GM21423 (cell line): ENCODE data around the gene SMAGP.
"Not testable (repeated sequence)": the region's sequence is repeated elsewhere in the genome, so short reads cannot be mapped to it uniquely, and the experiment has no call there.

Experiments
- ATAC-seq: cut with Tn5 transposase; IDR thresholded peaks from one replicate; pipeline ENCODE4 v1.9.1; 2021; ENCODE audit warnings: mild to moderate bottlenecking, moderate library complexity; ENCODE audit not compliant: unreplicated experiment

Gene SMAGP

DNA sequence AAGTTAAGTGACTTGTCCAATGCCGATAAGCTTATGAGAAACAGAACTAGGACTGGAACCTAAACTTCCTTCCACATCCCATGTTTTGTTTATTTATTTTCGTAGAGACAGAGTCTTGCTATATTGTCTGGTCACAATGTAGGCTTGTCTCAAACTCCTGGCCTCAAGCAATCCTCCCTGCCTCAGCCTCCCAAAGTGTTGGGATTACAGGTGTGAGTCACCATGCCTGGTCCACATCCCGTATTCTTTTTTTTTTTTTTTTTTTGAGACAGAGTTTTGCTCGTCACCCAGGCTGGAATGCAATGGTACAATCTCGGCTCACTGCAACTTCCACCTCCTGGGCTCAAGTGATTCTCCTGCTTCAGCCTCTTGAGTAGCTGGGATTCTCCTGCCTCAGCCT is 43.1 kb downstream of the SMAGP start:
- ATAC-seq = not testable (repeated sequence)

DNA sequence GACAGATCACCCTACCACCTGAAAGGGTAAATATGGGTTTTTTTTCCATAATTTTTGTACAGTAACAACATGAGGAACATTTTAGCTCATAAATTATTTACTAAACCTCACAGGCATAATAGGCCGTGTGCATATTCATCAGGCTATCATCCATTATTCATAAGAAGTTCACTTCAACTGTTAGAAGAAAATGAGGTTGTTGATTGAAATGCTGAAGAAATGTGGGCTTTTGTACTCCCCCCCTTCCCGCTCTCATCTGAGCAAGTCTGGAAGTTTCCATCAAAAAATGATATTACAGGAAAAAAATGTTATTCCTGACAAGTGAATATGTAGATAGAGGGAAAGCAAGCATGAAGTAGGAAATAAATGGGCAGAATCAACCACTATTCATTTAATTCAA is 44.4 kb downstream of the SMAGP start:
- no peak for ATAC-seq

DNA sequence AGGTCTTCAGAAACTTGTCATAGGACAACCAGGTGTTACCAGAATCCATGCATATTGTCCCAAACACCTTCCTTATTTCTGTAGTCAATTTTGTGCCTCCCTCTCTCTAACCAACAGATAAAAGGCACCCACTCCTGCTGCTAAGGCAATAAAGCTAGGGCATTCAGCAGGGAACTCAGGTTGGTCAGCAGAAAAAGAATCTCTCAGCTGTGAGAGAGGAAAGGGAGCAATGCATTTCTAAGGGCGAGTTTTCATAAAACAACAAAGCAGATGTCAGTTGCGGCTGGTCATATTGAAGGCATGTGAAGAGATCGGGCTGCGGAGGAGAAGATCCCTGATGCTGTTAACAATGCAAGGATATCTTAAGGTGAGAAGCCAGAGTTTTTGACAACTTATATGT is 45.0 kb downstream of the SMAGP start:
- ATAC-seq = no peak

DNA sequence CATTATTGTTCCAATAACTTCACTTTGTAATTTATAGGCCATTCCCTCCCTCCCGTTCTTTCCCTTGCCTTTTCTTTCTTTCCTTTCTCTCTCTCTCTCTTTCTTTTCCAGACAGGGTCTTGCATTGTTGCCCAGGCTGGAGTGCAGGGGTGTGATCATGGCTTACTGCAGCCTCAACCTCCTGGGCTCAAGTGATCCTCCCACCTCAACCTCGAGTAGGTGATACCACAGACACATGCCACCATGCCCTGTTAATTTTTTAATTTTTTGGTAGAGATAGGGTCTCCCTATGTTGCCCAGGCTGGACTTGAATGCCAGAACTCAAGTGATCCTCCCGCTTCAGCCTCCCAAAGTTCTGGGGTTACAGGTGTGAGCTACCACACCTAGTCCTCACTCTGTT is 45.6 kb downstream of the SMAGP start:
- ATAC-seq = no peak

DNA sequence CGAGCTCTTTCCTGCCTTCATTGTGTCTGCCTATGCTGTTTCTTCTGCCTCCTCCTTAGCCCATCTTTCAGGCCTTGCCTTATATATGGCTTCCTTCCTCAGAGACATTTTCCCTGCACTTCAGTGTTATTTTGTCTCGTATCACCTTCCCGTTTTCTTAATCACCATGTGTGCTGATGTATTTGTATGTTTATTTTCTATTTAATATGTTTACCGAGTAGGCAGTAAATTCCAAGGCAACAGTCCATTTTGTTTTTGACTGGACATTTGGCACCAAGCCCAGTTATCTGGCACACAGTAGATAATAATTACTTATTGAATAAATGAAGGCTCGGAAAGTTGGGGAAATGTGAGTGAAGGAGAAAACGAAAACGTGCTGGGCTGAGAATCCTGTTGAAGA is 47.8 kb downstream of the SMAGP start:
- ATAC-seq = no peak

DNA sequence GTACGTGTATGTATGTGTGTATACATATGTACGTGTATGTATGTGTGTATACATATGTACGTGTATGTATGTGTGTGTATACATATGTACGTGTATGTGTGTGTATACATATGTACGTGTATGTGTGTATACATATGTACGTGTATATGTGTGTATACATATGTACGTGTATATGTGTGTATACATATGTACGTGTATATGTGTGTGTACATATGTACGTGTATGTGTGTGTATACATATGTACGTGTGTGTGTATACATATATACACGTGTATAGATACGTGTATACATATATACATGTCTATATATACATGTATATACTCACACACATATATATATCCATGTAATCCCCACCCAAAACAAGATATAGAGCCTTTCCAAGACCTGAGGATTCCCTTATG is 50.4 kb downstream of the SMAGP start:
- not testable (repeated sequence) for ATAC-seq

DNA sequence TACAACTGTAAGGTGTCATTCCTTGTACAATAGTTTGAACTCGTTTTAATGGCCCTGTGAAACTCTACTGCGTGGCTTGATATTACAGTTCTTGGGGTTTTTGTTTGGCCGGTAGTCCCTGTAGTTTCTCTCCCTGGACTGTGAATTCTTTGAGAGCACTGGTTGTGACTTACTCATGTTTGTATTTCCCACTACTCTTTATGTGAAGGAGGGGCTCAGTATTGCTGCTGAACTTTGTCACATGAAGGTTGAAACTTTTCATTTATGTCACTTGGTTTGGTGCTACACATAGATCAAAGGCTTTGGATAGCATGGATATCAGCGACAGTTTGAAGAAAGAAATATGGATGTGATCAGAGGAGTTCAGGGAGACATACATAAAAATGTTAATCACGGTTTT is 50.9 kb downstream of the SMAGP start:
- no peak for ATAC-seq

DNA sequence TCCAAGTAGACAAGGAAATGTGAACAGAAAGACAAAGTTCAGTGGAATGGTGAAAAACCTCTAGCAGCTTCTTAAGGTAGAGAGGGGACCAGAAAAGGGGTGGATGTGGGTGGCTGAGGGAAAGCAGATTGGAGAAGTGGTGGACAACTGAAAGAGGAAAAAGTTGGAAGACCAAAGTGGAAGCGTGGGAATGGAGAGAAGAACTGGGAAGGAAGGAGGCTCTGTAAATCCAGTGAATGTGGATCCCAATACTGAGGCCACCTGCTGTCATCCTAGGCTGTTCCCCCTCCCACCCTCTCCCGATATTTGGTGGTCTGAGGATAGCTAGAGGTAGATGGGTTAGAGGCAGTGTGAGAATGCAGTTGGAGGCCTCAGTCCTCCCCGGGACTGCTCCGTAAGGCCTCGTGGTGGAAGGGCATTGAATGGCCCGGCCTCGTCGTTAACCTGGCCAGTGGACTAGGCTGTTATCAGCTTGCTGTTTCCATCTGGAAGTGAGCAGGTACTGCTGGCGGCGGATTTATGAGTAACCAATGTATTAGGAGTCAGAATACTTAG is 51.5 kb downstream of the SMAGP start:
- ATAC-seq = no peak

DNA sequence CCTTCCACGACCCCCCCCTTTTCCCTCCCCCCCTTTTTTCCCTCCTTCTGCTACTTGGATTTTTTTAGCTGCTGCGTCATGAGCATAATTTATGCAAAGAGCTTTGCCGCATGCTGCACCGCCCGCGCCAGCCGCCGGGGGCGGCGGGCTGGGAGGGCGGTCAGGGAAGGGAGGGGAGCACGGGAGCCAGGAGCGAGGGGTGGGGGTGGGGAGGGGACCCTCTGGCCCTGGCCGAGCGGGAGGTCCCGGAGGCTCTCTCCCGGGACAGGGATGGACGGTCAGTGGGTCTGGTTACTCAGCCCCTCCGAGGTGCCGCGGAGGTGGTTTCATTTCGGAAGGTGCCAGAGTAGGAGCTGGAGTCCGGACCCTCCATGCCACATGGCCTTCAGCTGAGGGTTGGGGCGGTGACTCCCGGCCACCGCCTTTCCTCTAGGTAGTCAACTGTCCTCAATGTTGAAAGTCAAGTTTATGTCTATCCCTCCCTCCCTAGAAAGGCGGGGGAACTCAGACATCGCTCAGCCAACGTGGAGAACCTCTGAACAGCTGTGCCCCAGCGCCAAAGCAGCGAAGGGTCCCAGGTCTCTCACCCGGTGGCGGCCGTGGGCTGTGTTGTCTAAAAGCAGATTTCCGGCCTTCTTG is 52.1 kb downstream of the SMAGP start, which contains the start of gene POU6F1:
POU6F1 (minus strand) TSS at position 95 of the 639 bp plus-strand sequence. CDS start 11,226 bp downstream, outside the sequence.
- peak; percentile 63 for ATAC-seq

DNA sequence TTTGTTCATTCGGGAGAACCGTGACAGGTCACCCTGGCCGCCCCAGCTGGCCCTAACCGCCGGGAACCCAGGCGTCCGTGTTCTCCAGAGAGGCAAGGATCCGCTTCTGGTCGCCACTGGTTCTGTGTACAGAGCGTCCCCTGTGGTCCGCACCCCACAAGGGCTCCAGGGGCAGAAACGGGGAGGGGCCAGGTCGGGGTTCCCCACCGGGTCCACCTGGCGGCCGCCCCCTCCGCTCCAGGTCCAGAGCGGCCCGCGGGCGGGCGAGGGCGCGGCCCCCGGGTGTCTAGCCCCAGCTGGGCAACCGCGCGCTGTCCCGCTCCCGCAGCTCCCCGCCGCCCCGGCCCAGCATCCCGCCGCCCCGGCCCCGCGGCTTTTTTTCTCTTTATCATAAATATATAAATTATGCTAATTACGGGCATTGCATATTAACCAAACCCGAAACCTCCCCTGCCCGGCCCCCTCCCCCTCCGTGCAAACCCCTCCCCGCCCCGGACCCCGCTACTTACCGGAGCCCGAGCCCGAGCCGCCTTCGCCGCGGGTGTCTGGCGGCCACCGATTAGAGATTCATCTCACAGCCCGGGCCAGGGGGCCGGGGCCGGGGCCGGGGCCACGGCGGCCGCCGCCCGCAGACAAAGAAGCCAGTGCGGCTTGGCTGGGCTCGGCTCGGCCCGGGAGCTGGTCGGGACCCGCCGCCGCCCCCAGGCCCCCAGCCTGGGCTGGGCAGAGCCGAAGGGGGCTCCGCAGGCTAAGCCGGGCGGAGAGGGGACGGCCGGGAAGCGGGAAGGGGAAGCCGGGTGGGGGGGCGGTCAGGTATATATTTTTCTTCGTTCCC is 52.9 kb downstream of the SMAGP start:
- peak; percentile 46 for ATAC-seq

DNA sequence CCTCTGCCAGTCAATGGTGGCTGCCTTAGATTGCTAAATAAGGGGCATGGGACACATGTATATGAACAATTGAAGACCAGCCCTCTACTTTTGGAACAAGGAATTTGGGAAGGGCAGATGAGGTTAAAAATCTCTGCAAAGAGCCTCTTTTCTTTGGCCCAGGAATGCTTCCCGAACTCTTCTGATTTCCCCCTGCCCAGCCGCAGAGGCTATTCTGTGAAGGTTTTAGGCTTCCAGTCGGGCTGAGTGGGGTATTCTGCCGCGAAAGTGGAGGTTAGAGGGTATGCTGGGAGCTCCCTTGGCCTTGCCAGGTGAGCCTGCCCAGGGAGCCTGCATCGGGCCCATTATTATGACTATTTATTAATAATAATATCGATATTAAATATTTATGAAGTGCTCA is 53.6 kb downstream of the SMAGP start:
- ATAC-seq = no peak

DNA sequence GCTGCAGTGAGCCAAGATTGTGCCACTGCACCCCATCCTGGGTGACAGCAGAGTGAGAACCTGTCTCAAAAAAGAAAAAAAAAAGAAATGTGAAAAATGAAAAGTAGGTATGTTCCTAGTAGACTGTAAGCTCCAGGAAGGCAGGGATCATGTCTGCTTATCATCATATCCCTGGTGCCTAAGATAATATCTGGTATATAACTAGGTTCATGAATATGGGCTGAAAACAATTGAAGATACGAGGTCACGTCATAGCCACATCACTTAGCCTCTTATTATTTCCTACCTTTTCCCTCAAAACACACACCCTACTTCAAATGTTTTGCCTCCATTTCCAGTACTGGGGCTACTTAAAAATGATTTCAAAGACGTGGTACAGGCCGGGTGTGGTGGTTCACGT is 55.3 kb downstream of the SMAGP start:
- no peak for ATAC-seq

DNA sequence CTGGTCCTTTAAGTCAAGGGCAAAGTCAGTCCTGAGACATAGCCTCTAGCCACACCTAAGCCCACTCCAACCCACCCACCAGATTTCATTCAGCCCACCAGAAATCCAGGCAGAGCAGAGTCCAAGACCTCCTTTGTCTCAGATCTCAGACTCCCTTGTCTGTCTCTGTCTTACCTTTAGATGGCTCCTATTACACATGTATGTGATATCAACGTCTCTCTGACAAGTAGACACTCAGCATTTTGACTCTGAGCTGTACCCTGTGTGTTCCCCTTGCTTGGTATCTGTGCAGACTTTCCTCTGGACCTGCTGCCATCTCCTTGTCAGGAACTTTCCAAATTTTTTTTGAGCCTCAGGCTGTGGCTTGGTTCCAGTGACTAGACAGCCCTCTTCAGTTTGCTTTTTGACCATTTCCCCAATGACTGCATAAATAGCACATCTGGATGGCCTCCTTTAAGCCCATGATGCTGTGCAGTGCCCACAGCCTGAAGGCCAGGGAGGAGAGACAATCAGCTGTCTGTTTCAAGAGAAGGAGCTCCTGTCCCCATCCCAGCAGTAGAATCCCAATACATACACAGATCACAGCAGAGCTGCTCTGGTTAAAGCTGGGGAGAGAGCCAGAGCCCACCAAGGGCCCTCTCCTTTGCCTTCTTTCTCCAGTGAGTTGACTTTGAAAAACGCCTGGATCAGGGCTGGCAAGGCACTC is 59.4 kb downstream of the SMAGP start:
- no peak for ATAC-seq

DNA sequence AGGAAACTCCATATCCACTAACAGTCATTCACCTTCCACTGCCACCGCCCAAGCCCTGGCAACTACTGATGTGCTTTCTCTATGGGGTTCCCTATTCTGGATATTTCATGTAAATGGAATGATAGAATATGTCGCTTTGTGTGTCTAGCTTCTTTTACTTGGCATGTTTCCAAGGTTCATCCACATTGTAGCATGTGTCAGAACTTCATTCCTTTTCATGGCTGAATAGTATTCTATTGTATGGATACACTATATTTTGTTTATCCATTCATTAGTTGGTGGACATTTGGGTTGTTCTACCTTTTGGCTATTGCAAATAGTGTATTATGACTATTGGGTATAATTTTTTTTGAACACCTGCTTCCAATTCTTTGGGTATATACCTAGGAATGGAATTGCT is 61.0 kb downstream of the SMAGP start:
- no peak for ATAC-seq

DNA sequence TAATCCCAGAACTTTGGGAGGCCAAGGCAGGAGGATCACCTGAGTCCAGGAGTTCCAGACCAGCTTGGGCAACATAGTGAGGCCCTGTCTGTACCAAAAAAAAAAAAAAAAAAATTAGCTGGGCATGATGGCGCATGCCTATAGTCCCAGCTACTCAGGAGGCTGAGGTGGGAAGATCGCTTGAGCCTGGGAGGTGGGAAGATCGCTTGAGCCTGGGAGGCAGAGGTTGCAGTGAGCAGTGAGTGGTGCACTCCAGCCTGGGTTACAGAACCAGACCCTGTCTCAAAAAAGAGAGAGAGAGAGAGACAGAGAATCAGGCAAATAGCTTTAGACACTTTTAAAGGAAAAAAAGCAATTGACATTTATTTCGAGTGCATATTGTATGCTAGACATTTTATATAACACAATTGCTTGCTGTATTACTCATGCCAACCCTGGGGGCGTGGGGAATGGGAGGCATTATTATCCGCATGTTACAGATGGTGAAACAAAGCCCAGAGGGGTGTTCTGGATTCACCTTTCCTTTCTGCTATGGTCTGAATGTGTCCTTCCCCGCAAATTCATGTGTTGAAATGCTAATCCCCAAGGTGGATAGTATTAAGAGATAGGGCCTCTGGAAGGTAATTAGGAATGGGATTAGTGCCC is 62.1 kb downstream of the SMAGP start:
- no peak for ATAC-seq

DNA sequence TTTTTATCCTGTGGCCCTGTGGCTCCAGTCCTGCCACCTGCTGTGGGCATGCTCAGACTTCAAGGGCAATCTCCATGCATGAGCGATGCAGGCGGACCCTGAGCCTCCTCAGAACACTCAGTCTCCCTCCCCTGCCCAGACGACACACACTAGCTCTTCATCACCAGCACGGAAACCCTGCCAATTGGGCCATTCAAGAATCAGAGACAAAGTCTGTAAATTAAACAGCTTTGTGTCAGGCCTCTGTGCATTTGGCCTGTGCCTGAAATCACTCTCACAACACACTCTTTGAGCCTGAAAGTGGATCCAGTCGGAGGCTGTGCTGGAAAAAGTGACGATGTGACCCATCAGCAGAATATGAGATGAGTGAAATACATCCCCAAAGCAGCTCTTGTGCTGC is 64.9 kb downstream of the SMAGP start:
- no peak for ATAC-seq

DNA sequence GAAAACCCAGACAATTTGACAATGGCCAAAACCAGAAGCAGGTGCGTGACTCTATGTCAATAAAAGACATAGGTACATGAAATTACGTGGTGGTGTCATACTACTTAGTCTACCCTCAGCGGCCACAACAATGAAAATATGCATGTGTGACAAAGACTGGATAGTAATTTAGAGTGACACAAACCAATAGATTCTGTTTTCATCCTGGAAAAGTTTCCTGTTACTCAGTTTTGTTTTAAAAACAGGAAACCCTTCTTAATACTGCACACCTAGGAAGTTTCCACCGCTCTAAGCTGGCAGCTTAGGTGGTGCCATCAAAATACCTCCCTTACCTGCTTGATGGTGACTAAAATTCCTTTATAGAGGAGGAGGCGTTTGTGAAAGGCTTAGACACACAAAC is 67.5 kb downstream of the SMAGP start:
- ATAC-seq = no peak

DNA sequence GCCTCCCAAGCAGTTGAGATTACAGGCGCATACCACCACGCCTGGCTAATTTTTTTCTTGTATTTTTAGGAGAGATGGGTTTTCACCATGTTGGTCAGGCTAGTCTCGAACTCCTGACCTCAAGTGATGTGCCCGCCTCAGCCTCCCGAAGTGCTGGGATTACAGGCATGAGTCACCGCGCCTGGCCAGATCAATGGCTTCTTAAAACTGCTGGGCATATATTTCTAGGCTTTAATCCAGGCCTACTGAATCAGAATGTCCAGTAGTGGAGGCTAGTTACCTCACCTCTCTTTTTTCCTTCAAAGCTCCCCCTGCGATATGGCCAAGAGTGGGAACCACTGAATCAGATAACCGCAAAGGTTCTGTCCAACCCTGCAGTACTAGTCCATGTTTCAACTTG is 69.4 kb downstream of the SMAGP start:
- no peak for ATAC-seq

DNA sequence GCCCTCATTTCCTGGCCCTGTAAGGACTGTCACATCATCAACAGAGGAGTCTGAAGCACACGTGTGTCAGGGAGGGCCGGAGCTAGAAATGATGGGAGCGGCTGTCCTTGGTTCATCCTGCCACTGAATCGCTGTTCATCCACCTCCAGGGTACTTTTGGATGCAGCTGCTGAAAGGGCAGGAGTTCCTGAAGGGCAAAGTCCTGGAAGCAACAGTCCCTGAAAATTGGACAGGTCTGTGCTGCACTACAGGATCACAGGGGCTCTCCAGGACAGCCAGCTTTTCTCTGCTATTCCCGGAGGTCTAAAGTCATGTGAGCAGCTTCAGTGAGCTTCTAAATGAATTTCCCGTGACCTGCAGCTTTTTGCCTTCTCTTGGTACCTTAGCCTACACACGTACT is 70.1 kb downstream of the SMAGP start:
- no peak for ATAC-seq

DNA sequence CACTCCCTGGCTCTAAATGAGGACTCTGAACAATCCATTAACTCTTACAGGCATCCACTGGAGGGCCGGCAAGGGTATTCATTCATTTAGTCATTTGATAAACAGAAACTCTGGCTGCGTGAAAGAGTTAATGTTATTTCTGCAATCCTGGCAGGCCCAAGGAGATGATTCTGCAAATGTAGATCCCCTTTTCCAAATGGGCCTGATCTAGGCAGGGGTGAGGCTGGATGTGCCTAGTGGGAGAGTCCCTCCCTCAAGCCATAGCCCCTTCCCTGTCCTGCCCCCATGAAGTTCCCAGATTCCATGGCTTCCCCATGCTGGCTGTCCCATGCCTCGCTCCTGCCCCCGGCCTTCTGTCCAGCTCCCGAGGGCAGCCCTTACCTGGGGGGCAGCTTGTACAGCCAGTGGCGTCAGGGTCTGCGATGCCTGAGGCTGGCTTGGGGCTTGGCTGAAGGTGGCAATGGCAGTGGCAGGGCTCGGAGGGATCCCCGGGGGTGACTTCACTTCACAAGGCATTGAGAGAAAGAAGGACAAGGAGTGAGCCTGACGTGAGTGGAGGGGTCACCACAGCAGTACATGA is 70.8 kb downstream of the SMAGP start:
- ATAC-seq = no peak
